ENCODE results near the gene DNALI1. TPM values are rescaled to one million over a fixed set of nuclear protein-coding genes. Genes with fewer than 3 reads are reported as not detected.

DNALI1 gene
- total RNA-seq, 4 donors from 2014 or later = 1.5 to 4.0 (median 2.3) TPM

- in situ Hi-C loops (cut with MboI; ENCODE audit: low sequenced_read_pairs in 4 of 4) = loop anchor here in 1 of 4 donors (25.0 kb wide), 1 partner anchor 1231 kb away; no protein-coding TSS in a partner anchor
- TF ChIP-seq POLR2A (IDR thresholded peaks at IDR 0.05) = no peak
- no peak for TF ChIP-seq CTCF (IDR thresholded peaks at IDR 0.05 in 4 of 5, conservative IDR thresholded peaks at IDR 0.05 in 1 of 5)
- Histone ChIP-seq H3K27me3 (peaks cover 0 to 11% (median 0%) of the 10 kb centered on the region in 3 donors), H3K27ac (no peak overlapping the region), H3K4me1 (no peaks in the 10 kb centered on the region), H3K9me3 (no peaks in the 10 kb centered on the region), H3K4me3 (no peak overlapping the region), H3K36me3 (no peaks in the 10 kb centered on the region)
- intact Hi-C loops (cut with DNase I; ENCODE audit: low total_unique reads) = no loop called here
- ATAC-seq (no peak), DNase-seq (no peak)
Observed at GRCh38 chr1:37606481-37607263, 49.9 kb downstream of the DNALI1 start.

GRCh38 chr1:37609002-37609401, 52.3 kb downstream of the DNALI1 start:
- intact Hi-C loops (cut with DNase I; ENCODE audit: low total_unique reads) (no loop called here), in situ Hi-C loops (cut with MboI; ENCODE audit: low sequenced_read_pairs in 4 of 4) (loop anchor here in 1 of 4 donors (25.0 kb wide), 1 partner anchor 1228 kb away; no protein-coding TSS in a partner anchor)
- DNase-seq (no peak), ATAC-seq (no peak)
- H3K27ac ChIP-seq = no peak overlapping the region
- no peaks in the 10 kb centered on the region for H3K36me3 ChIP-seq
- no peaks in the 10 kb centered on the region for H3K4me1 ChIP-seq
- TF ChIP-seq POLR2A (IDR thresholded peaks at IDR 0.05) (no peak), CTCF (IDR thresholded peaks at IDR 0.05 in 4 of 5, conservative IDR thresholded peaks at IDR 0.05 in 1 of 5) (no peak)
- peaks cover 0 to 11% (median 2%) of the 10 kb centered on the region in 3 donors for H3K27me3 ChIP-seq
- no peaks in the 10 kb centered on the region for H3K9me3 ChIP-seq
- no peak overlapping the region for H3K4me3 ChIP-seq

GRCh38 chr1:37609994-37610393, 53.3 kb downstream of the DNALI1 start:
- Histone ChIP-seq H3K4me1 (no peaks in the 10 kb centered on the region), H3K4me3 (no peak overlapping the region), H3K27me3 (peaks cover 2 to 11% (median 6%) of the 10 kb centered on the region in 3 donors), H3K36me3 (no peaks in the 10 kb centered on the region), H3K27ac (no peak overlapping the region), H3K9me3 (no peaks in the 10 kb centered on the region)
- in situ Hi-C loops (cut with MboI; ENCODE audit: low sequenced_read_pairs in 4 of 4) (loop anchor here in 1 of 4 donors (25.0 kb wide), 1 partner anchor 1227 kb away; no protein-coding TSS in a partner anchor), intact Hi-C loops (cut with DNase I; ENCODE audit: low total_unique reads) (no loop called here)
- DNase-seq (no peak), ATAC-seq (no peak)
- TF ChIP-seq POLR2A (IDR thresholded peaks at IDR 0.05) (no peak), CTCF (IDR thresholded peaks at IDR 0.05 in 4 of 5, conservative IDR thresholded peaks at IDR 0.05 in 1 of 5) (no peak)

- Histone ChIP-seq H3K36me3 (no peaks in the 10 kb centered on the region), H3K4me1 (no peaks in the 10 kb centered on the region), H3K4me3 (no peak overlapping the region), H3K9me3 (no peaks in the 10 kb centered on the region), H3K27ac (no peak overlapping the region), H3K27me3 (peaks cover 2 to 23% (median 14%) of the 10 kb centered on the region in 3 donors)
- intact Hi-C loops (cut with DNase I; ENCODE audit: low total_unique reads) = no loop called here
- in situ Hi-C loops (cut with MboI; ENCODE audit: low sequenced_read_pairs in 4 of 4) = loop anchor here in 1 of 4 donors (25.0 kb wide), 1 partner anchor 1225 kb away; no protein-coding TSS in a partner anchor
- no peak for TF ChIP-seq CTCF (IDR thresholded peaks at IDR 0.05 in 4 of 5, conservative IDR thresholded peaks at IDR 0.05 in 1 of 5)
- TF ChIP-seq POLR2A (IDR thresholded peaks at IDR 0.05) = no peak
- DNase-seq (no peak), ATAC-seq (no peak)
Observed at GRCh38 chr1:37612186-37612585, 55.4 kb downstream of the DNALI1 start.

Measured in gastrocnemius medialis (tissue), 4 donors.